ENCODE data around the gene PPP6R2.
A peak's percentile ranks its signal among the peaks of the same experiment; 100 is the strongest.

PPP6R2 gene

DNA sequence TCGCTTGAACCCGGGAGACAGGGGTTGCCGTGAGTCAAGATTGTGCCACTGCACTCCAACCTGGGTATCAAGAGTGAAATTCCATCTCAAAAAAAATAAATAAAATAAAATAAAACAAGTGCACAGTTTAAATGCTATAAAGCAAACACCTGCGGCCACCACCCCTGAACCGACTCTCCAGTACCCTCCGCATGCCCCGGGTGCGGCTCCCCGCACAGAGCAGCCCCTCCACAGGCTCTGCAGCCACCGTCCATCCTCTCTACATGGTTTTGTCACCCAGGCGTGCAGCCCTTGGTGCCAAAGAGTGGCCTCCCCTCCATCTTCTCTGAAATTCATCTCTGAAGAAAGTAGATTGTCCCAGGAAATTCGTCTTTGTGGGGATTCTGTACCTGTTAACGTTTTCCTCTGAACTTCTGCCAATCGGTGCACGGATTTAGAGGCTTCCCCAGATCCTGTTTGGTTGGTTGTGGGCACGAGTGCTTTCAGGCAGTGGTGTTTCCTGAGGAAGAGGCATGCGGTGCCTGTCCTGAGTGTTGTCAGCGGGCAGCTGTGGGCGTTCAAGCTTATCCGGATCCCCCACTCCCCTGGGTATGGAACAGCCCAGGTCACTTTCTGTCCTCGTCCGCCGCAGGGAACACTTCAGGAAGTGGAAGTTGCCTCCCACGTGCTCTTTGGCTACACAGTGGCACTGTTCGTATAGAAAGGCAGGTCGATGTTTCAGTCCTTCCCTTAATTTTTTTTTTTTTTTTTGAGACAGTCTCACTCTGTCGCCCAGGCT lies 147.6 kb downstream of the PPP6R2 start:
- POLR2A ChIA-PET, result interaction anchor here (0.7 kb wide), 1 partner anchor 9 kb away, joined by 3 read pairs; no protein-coding TSS in a partner anchor
- Histone ChIP-seq H3K4me1 (ENCODE audit: control insufficient read depth, insufficient read depth, low read length) (no peaks in the 10 kb centered on the region), H3K36me3 (ENCODE audit: control insufficient read depth in 2 of 2, insufficient read depth in 1 of 2, low read length in 2 of 2) (no peaks in the 10 kb centered on the region), H3K9me3 (ENCODE audit: control insufficient read depth, insufficient read depth, low read depth, low read length) (no peaks in the 10 kb centered on the region), H3K4me3 (ENCODE audit: low read depth, low read length) (no peak overlapping the region), H3K27ac (ENCODE audit: extremely low read depth, low read depth, low read length) (no peak overlapping the region)
- CTCF ChIA-PET, result no interaction called here
- TF ChIP-seq ZNF266 (tag by site-specific recombination; IDR thresholded peaks at IDR 0.05; ENCODE audit: low read depth), result no peak
- no peak for TF ChIP-seq ZNF548 (tag by site-specific recombination; IDR thresholded peaks at IDR 0.05)
- TF ChIP-seq ZNF629 (tag by site-specific recombination; IDR thresholded peaks at IDR 0.05), result no peak
- no peak for TF ChIP-seq ZNF214 (tag by site-specific recombination; IDR thresholded peaks at IDR 0.05; ENCODE audit: borderline replicate concordance)
- TF ChIP-seq EGR2 (tag by site-specific recombination; IDR thresholded peaks at IDR 0.05; ENCODE audit: low read depth), result peak; percentile 8; the same call in 1 of the 2 replicates
